ENCODE data around the gene FHIT.

The FHIT gene

DNA sequence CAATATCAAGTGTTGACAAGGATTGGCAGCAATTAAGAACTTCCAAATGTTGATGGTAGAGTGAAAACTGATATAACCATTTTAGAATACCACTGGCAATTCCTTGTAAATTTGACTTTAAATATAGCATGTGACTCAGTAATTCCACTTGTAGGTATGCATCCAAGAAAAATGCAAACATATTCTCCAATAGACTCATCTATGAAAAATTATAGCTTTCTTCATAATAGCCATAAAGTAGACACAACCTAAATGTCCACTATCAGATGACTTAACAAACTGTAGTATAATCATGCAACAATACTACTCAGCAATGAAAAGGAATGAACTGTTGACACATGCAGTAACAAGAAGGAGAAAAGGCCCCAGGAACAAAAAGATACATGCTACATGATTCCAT, 988.1 kb downstream of the FHIT start:
- no peak for DNase-seq (ENCODE audit: low read depth in 2 of 3, low spot score in 1 of 3)

DNA sequence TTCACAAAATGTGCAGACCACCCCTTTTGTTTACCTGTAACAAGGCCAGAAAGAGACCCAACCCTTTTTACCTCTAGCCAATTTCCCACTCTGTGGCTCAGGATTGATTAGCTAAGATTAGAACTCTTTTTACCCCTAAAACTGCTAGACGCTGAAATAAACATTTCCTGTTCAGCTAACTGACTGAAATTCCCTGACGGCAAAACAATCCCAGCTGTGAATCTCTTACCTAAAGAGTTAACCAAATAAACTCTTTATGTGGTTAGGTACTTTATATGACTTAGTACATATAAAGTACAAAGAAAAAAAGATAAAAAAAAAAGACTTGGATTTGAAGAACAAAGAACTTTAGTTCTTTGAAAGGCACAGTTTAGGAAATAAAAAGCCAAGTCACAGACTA, 988.7 kb downstream of the FHIT start:
- no peak for DNase-seq (ENCODE audit: low read depth in 2 of 3, low spot score in 1 of 3)

- no peak for DNase-seq (ENCODE audit: low read depth in 2 of 3, low spot score in 1 of 3)
Measured at GRCh38 chr3:60260546-60260945, 990.7 kb downstream of the FHIT start.

- no peak for DNase-seq (ENCODE audit: low read depth in 2 of 3, low spot score in 1 of 3)
Measured at GRCh38 chr3:60250810-60251209, 1000.4 kb downstream of the FHIT start.

DNA sequence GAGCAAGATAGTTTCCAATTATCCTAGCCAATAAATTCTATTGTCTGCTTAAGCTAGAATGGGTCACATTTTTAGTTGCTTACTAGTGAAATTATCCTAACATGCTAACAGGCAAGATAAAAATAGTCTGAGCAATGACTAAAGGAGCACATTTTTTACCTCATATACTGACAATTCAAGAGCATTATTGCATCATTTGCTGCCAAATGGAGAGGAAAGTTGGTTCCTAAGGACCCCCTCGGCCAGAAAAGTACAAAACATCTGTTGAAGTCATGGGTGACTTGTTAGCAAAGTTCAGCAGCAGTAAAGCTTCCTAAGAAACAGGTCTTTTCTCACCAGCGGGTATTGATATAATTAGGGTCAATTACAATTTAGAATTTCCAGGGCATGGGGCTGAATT, 1001.0 kb downstream of the FHIT start:
- no peak for DNase-seq (ENCODE audit: low read depth in 2 of 3, low spot score in 1 of 3)

GRCh38 chr3:60246361-60246760, 1004.9 kb downstream of the FHIT start:
- no peak for DNase-seq (ENCODE audit: low read depth in 2 of 3, low spot score in 1 of 3)

GRCh38 chr3:60243456-60243855, 1007.8 kb downstream of the FHIT start:
- no peak for DNase-seq (ENCODE audit: low read depth in 2 of 3, low spot score in 1 of 3)

DNA sequence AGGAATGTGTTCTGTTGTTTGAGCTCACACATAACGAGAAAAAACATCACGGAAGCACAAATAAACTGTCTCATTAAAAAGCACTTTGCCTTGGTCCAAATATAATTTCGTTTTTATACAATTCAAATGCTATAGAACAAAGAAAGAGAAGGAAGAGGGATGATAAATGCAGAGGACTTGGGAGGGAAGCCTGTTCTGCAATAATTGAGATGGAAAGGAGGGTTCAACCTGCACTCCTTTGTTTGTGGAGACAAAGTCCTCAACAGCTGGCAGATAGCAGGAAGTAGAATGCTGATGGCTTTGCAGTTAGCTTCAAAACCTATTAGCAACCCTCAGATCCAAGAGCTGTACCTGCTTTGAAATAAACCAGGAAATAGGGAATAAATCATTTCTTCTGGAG, 1010.8 kb downstream of the FHIT start:
- no peak for DNase-seq (ENCODE audit: low read depth in 2 of 3, low spot score in 1 of 3)

- DNase-seq (ENCODE audit: low read depth in 2 of 3, low spot score in 1 of 3) = no peak
Measured at GRCh38 chr3:60238550-60238949, 1012.7 kb downstream of the FHIT start.

- no peak for DNase-seq (ENCODE audit: low read depth in 2 of 3, low spot score in 1 of 3)
Measured at GRCh38 chr3:60229502-60229901, 1021.8 kb downstream of the FHIT start.

- no peak for DNase-seq (ENCODE audit: low read depth in 2 of 3, low spot score in 1 of 3)
Measured at GRCh38 chr3:60228823-60229222, 1022.4 kb downstream of the FHIT start.

GRCh38 chr3:60226912-60227311, 1024.3 kb downstream of the FHIT start:
- no peak for DNase-seq (ENCODE audit: low read depth in 2 of 3, low spot score in 1 of 3)

- no peak for DNase-seq (ENCODE audit: low read depth in 2 of 3, low spot score in 1 of 3)
Measured at GRCh38 chr3:60225848-60226247, 1025.4 kb downstream of the FHIT start.

- no peak for DNase-seq (ENCODE audit: low read depth in 2 of 3, low spot score in 1 of 3)
Measured at GRCh38 chr3:60220768-60221167, 1030.5 kb downstream of the FHIT start.

- no peak for DNase-seq (ENCODE audit: low read depth in 2 of 3, low spot score in 1 of 3)
Measured at GRCh38 chr3:60219501-60219900, 1031.8 kb downstream of the FHIT start.

DNA sequence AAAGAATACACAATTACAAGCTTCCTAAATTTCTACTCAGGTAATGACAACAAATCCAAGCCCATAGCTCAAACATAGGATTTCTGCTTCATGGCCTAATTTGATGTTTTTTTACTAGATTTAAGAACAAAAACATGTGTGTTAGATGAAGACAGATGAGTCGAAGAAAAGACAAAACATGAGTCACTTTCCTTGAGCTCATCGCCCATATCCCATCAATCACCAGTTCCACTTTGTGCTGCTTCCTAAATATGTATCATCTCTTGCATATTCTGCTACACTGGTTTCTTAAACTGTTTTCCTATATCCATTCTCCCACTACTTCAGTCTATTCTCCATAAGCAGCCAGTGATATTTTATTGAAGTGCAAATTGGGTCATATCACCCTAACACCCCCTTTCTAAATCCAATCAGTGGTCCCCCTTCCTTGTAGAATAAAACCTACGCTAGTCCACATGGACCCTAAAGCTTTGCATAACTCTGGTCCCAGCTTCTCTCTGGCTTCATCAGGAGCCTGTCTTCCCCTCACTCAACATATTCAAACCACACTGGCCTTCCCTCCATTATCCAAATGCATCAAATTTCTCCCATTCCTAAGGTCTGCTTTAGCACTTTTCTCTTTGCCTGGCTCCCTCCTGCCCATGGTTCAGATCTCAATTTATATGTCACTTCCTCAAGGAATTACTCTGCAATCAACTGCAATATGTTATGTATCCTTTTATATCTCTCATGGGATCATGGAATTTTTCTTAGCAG, 1033.9 kb downstream of the FHIT start:
- DNase-seq (ENCODE audit: low read depth in 2 of 3, low spot score in 1 of 3) = no peak

- no peak for DNase-seq (ENCODE audit: low read depth in 2 of 3, low spot score in 1 of 3)
Measured at GRCh38 chr3:60216462-60217075, 1034.7 kb downstream of the FHIT start.

DNA sequence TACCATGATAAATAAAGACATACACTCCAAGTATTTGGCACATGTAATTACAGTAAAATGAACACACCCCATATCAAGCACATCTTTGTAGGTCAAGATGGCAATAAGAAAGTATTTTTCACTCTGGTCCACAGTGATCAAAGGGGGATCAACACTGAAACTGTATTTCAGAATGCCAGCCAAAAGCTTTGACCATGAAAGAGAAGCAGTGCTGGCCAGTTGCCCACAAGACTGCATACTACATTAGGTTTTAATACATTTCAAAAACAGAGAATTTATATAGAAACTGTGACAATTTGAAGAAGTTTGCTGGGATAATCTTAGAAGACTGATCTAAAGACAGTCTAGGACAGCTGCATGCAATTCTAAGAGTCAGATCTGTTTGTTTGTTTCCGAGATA, 1035.3 kb downstream of the FHIT start:
- no peak for DNase-seq (ENCODE audit: low read depth in 2 of 3, low spot score in 1 of 3)

DNA sequence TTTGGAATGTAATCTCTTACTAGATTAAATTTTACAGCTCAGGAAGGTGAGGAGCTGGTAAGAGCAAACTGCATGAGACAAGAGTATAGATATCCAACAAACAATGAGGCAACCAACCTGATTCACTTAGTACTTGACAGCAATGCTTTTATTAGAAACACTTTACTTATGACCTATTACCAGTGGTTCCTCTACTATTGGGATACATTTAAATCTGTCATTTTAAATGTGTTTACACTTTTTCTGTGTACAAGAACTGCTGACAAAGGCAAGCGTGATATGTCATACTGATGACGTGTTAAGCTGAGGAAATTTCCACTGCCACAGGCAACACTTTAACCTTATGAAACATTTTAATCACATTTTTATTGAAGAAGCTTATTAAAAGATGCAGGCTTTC, 1043.3 kb downstream of the FHIT start:
- no peak for DNase-seq (ENCODE audit: low read depth in 2 of 3, low spot score in 1 of 3)

DNA sequence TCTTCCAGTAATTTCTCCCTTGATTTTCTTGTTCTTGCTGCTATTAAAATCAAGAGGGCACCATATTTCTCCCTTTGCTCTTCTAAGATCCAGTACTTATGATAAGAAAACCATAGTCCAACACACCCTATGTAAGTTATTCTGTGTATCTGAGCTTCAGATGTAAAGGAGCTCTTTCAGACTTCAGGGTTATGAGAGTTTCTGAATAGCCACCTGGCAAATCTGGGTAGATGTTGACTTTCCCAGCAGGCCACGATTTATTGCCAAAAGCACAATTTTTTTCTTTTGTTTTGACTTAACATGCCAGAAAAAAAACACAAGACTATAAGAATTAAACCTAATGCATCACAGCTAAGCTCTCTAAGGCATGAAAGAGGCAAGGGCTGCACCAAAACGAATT, 1045.0 kb downstream of the FHIT start:
- no peak for DNase-seq (ENCODE audit: low read depth in 2 of 3, low spot score in 1 of 3)

GRCh38 chr3:60202052-60202726, 1049.1 kb downstream of the FHIT start:
- DNase-seq (ENCODE audit: low read depth in 2 of 3, low spot score in 1 of 3) = no peak

- no peak for DNase-seq (ENCODE audit: low read depth in 2 of 3, low spot score in 1 of 3)
Measured at GRCh38 chr3:60199306-60199705, 1051.9 kb downstream of the FHIT start.

All from stimulated activated CD4-positive, alpha-beta T cell treated with anti-CD3 and anti-CD28 coated beads, Interleukin-12 subunit alpha, Interleukin-12 subunit beta, amount 100 ng/mL, for 48 hours (primary cell).